Neuronal stem cell (in vitro differentiated cells): ENCODE data around the gene MTCP1.

Experiments used
- DNase-seq: peaks from one replicate; pipeline ENCODE4 v3.0.0-alpha.2; 2013; ENCODE audit warnings: low spot score
- H2AFZ ChIP-seq: one replicate; pipeline ENCODE4 v1.6.1; 2013; ENCODE audit warnings: mild to moderate bottlenecking, low read length, inconsistent platforms
- H2AK5ac ChIP-seq: 2 replicates; pipeline ENCODE4 v1.6.1; 2013; ENCODE audit warnings: low read depth, mild to moderate bottlenecking, inconsistent platforms, low read length, moderate library complexity, mixed read lengths
- H2BK120ac ChIP-seq: 2 replicates; pipeline ENCODE4 v1.6.1; 2013; ENCODE audit warnings: low read depth, mild to moderate bottlenecking, inconsistent platforms, low read length, moderate library complexity, mixed read lengths
- H2BK12ac ChIP-seq: one replicate; pipeline ENCODE4 v1.6.1; 2013; ENCODE audit warnings: low read length, inconsistent platforms
- H2BK15ac ChIP-seq: 2 replicates; pipeline ENCODE4 v1.6.1; 2013; ENCODE audit warnings: mild to moderate bottlenecking, low read length, inconsistent platforms, mixed read lengths
- H2BK5ac ChIP-seq: one replicate; pipeline ENCODE4 v1.6.1; 2013; ENCODE audit warnings: inconsistent platforms, mild to moderate bottlenecking, low read length, moderate library complexity
- H3K14ac ChIP-seq: one replicate; pipeline ENCODE4 v1.6.1; 2013; ENCODE audit warnings: low read length, inconsistent platforms
- H3K18ac ChIP-seq: 2 replicates; pipeline ENCODE4 v1.6.1; 2013; ENCODE audit warnings: low read length, inconsistent platforms
- H3K23ac ChIP-seq: 2 replicates; pipeline ENCODE4 v1.6.1; 2013; ENCODE audit warnings: low read depth, mild to moderate bottlenecking, mixed read lengths, low read length, inconsistent platforms; ENCODE audit not compliant: poor library complexity
- H3K27ac ChIP-seq: replicated peaks from 3 replicates; pipeline ENCODE4 v1.5.1; 2013; ENCODE audit warnings: low read length, inconsistent platforms
- H3K27me3 ChIP-seq, 3 experiments: 2 replicates each; pipeline ENCODE4 v1.6.1; 2013; ENCODE audit warnings: low read length in 3 of 3, mild to moderate bottlenecking in 2 of 3, inconsistent platforms in 1 of 3, low read depth in 1 of 3, mixed read lengths in 1 of 3, moderate library complexity in 1 of 3; ENCODE audit not compliant: control insufficient read depth in 3 of 3, insufficient read depth in 3 of 3
- H3K36me3 ChIP-seq, 2 donors: replicated peaks in 1 of 2; 2 replicates each; pipeline ENCODE4 v1.6.1; 2013; ENCODE audit warnings: low read length in 2 of 2; ENCODE audit not compliant: control insufficient read depth in 2 of 2, insufficient read depth in 2 of 2
- H3K4ac ChIP-seq: 2 replicates; pipeline ENCODE4 v1.6.1; 2013; ENCODE audit warnings: inconsistent platforms, mild to moderate bottlenecking, low read length, moderate library complexity
- H3K4me1 ChIP-seq, 2 donors: 1 replicate in 1 of 2; 2 replicates in 1 of 2; pipeline ENCODE4 v1.6.1; 2013; ENCODE audit warnings: low read length in 2 of 2, low read depth in 1 of 2; ENCODE audit not compliant: control insufficient read depth in 2 of 2, insufficient read depth in 1 of 2
- H3K4me2 ChIP-seq: one replicate; pipeline ENCODE4 v1.6.1; 2013; ENCODE audit warnings: mild to moderate bottlenecking, low read length, inconsistent platforms; ENCODE audit not compliant: insufficient read depth, poor library complexity, severe bottlenecking
- H3K4me3 ChIP-seq, 2 donors: 2 replicates each; pipeline ENCODE4 v1.5.1; 2013; ENCODE audit warnings: low read length in 2 of 2, mild to moderate bottlenecking in 2 of 2, inconsistent platforms in 1 of 2, moderate library complexity in 1 of 2
- H3K79me1 ChIP-seq: one replicate; pipeline ENCODE4 v1.6.1; 2013; ENCODE audit warnings: low read depth, mild to moderate bottlenecking, inconsistent platforms, low read length, moderate library complexity
- H3K9ac ChIP-seq: one replicate; pipeline ENCODE4 v1.6.1; 2013; ENCODE audit warnings: mild to moderate bottlenecking, low read depth, low read length, inconsistent platforms; ENCODE audit not compliant: poor library complexity
- H3K9me3 ChIP-seq, 2 donors: replicated peaks in 1 of 2; 2 replicates each; pipeline versions ENCODE3 to v1.6.1; 2013; ENCODE audit warnings: low read length in 2 of 2, mild to moderate bottlenecking in 2 of 2, inconsistent platforms in 1 of 2, low read depth in 1 of 2, mixed read lengths in 1 of 2, moderate library complexity in 1 of 2; ENCODE audit not compliant: control insufficient read depth in 2 of 2, insufficient read depth in 1 of 2
- H4K8ac ChIP-seq: one replicate; pipeline ENCODE4 v1.6.1; 2013; ENCODE audit warnings: low read depth, mild to moderate bottlenecking, inconsistent platforms, low read length, moderate library complexity
- H4K91ac ChIP-seq: one replicate; pipeline ENCODE4 v1.6.1; 2013; ENCODE audit warnings: low read length, low read depth, mild to moderate bottlenecking, inconsistent platforms; ENCODE audit not compliant: poor library complexity
- WGBS, 2 donors: extraction: QIAGEN DNeasy Blood & Tissue Kit; methylation state at CpG; one replicate each; pipeline ENCODE4 v1.1.7; 2013; ENCODE audit warnings: missing lambda C conversion rate in 2 of 2, mixed read lengths in 1 of 2; ENCODE audit not compliant: insufficient read length in 2 of 2, insufficient replicate concordance in 1 of 2; ENCODE audit errors: extremely low coverage in 2 of 2; 5-methylcytosine and 5-hydroxymethylcytosine counted together

The MTCP1 gene

GRCh38 chrX:155056877-155057792, 13.8 kb downstream of the MTCP1 start:
- no CpG with 5 or more reads among the region's 25 CpGs for WGBS, 2 donors
- H3K27ac ChIP-seq: no peak overlapping the region
- peaks cover 0 to 55% of the 10 kb centered on the region in 2 donors for H3K36me3 ChIP-seq
- peak overlapping the region; percentile 65 for H4K8ac ChIP-seq
- no peak overlapping the region for H2BK15ac ChIP-seq
- H3K27me3 ChIP-seq: no peaks in the 10 kb centered on the region
- H2BK120ac ChIP-seq: no peak overlapping the region
- no peak overlapping the region for H3K4me3 ChIP-seq
- no peak overlapping the region for H3K23ac ChIP-seq
- no peak overlapping the region for H2AFZ ChIP-seq
- H3K18ac ChIP-seq: no peak overlapping the region
- H3K4me1 ChIP-seq: peaks cover 0 to 5% of the 10 kb centered on the region in 2 donors
- H2AK5ac ChIP-seq: no peak overlapping the region
- no peak overlapping the region for H3K9ac ChIP-seq
- H2BK12ac ChIP-seq: no peak overlapping the region
- H3K14ac ChIP-seq: no peak overlapping the region
- H4K91ac ChIP-seq: no peak overlapping the region
- no peaks in the 10 kb centered on the region for H3K9me3 ChIP-seq
- peak; percentile 64 for DNase-seq
- H3K4me2 ChIP-seq: peak overlapping the region; percentile 2
- H3K79me1 ChIP-seq: no peaks in the 10 kb centered on the region
- no peak overlapping the region for H3K4ac ChIP-seq
- H2BK5ac ChIP-seq: no peak overlapping the region

GRCh38 chrX:155056471-155056870, 14.5 kb downstream of the MTCP1 start:
- Histone ChIP-seq H3K9ac (no peak overlapping the region), H2BK120ac (no peak overlapping the region), H2BK12ac (no peak overlapping the region), H3K23ac (no peak overlapping the region), H3K18ac (no peak overlapping the region), H2AK5ac (no peak overlapping the region), H3K27ac (no peak overlapping the region), H4K91ac (no peak overlapping the region), H3K4ac (no peak overlapping the region), H3K4me3 (no peak overlapping the region), H3K27me3 (no peaks in the 10 kb centered on the region), H2BK5ac (no peak overlapping the region), H3K9me3 (no peaks in the 10 kb centered on the region), H3K4me2 (no peak overlapping the region), H2AFZ (no peak overlapping the region), H3K4me1 (peaks cover 0 to 5% of the 10 kb centered on the region in 2 donors), H2BK15ac (no peak overlapping the region), H4K8ac (no peak overlapping the region), H3K14ac (no peak overlapping the region), H3K79me1 (no peaks in the 10 kb centered on the region), H3K36me3 (peaks cover 0 to 58% of the 10 kb centered on the region in 2 donors)
- DNase-seq: no peak
- WGBS, 2 donors: no CpG with 5 or more reads among the region's 1 CpG

- H3K18ac ChIP-seq: no peak overlapping the region
- H2BK120ac ChIP-seq: no peak overlapping the region
- peaks cover 0 to 54% of the 10 kb centered on the region in 2 donors for H3K36me3 ChIP-seq
- no peaks in the 10 kb centered on the region for H3K9me3 ChIP-seq
- no peak overlapping the region for H3K9ac ChIP-seq
- H3K4me1 ChIP-seq: peaks cover 0 to 5% of the 10 kb centered on the region in 2 donors
- WGBS, 2 donors: no CpG with 5 or more reads among the region's 3 CpGs
- H2BK5ac ChIP-seq: no peak overlapping the region
- H3K27me3 ChIP-seq: no peaks in the 10 kb centered on the region
- H3K79me1 ChIP-seq: no peaks in the 10 kb centered on the region
- no peak overlapping the region for H2AK5ac ChIP-seq
- H3K4me2 ChIP-seq: no peak overlapping the region
- no peak overlapping the region for H3K4ac ChIP-seq
- H3K23ac ChIP-seq: no peak overlapping the region
- H4K8ac ChIP-seq: no peak overlapping the region
- no peak overlapping the region for H3K14ac ChIP-seq
- no peak overlapping the region for H3K4me3 ChIP-seq
- no peak for DNase-seq
- no peak overlapping the region for H2AFZ ChIP-seq
- no peak overlapping the region for H4K91ac ChIP-seq
- no peak overlapping the region for H2BK12ac ChIP-seq
- H2BK15ac ChIP-seq: no peak overlapping the region
- H3K27ac ChIP-seq: no peak overlapping the region
Observed at GRCh38 chrX:155055494-155055893, 15.4 kb downstream of the MTCP1 start.

GRCh38 chrX:155054255-155054654, 16.7 kb downstream of the MTCP1 start:
- Histone ChIP-seq H3K36me3 (peaks cover 0 to 46% of the 10 kb centered on the region in 2 donors), H3K4ac (no peak overlapping the region), H4K8ac (no peak overlapping the region), H2BK5ac (no peak overlapping the region), H3K4me1 (peaks cover 0 to 5% of the 10 kb centered on the region in 2 donors), H4K91ac (no peak overlapping the region), H2BK12ac (no peak overlapping the region), H3K27me3 (no peaks in the 10 kb centered on the region), H2BK15ac (no peak overlapping the region), H2AFZ (no peak overlapping the region), H3K27ac (no peak overlapping the region), H3K4me3 (no peak overlapping the region), H3K79me1 (peaks cover under 1% of the 10 kb centered on the region), H3K18ac (no peak overlapping the region), H3K14ac (no peak overlapping the region), H3K9me3 (no peaks in the 10 kb centered on the region), H3K9ac (no peak overlapping the region), H2AK5ac (no peak overlapping the region), H3K4me2 (no peak overlapping the region), H2BK120ac (no peak overlapping the region), H3K23ac (no peak overlapping the region)
- no CpG with 5 or more reads among the region's 4 CpGs for WGBS, 2 donors
- DNase-seq: no peak
